Common myeloid progenitor, CD34-positive (primary cell): ENCODE results near the gene ZFYVE9.
A peak's percentile ranks its signal among the peaks of the same experiment; 100 is the strongest.
"Not testable (repeated sequence)": the region's sequence is repeated elsewhere in the genome, so short reads cannot be mapped to it uniquely, and the experiment has no call there.

Experiments
- CTCF ChIA-PET: fragments of 350-600 bp; sonication (Branson Sonifier 250); formaldehyde crosslinking; loops from one replicate; lab custom pipeline; 2021; ENCODE audit warnings: antibody characterized with exemption; lab: Charles Lee
- POLR2A ChIA-PET: fragments of 350-600 bp; sonication (Branson Sonifier 250); formaldehyde crosslinking; loops from one replicate; lab custom pipeline; 2021; ENCODE audit warnings: antibody characterized with exemption; lab: Charles Lee
- DNase-seq, 3 donors: peaks; one replicate each; pipeline versions ENCODE4 v3.0.0 to v3.0.0-alpha.2; 2013
- H3K27ac ChIP-seq, 2 experiments: 1 replicate in 1 of 2; 2 replicates in 1 of 2; pipeline ENCODE4 v1.7.0; 2013; ENCODE audit warnings: inconsistent platforms in 2 of 2, low read length in 2 of 2, mild to moderate bottlenecking in 2 of 2, low read depth in 1 of 2, moderate library complexity in 1 of 2; ENCODE audit not compliant: severe bottlenecking in 2 of 2, insufficient read depth in 1 of 2, poor library complexity in 1 of 2
- H3K27me3 ChIP-seq, 5 experiments: replicated peaks in 2 of 5; 1 replicate in 3 of 5; 2 replicates in 2 of 5; pipeline versions ENCODE4 v1.6.1 to v1.7.0; 2013; ENCODE audit warnings: low read length in 4 of 5, mild to moderate bottlenecking in 2 of 5, moderate library complexity in 2 of 5, inconsistent platforms in 1 of 5; ENCODE audit not compliant: insufficient read depth in 5 of 5, control insufficient read depth in 4 of 5
- H3K36me3 ChIP-seq, 4 experiments: 1 replicate in 2 of 4; 2 replicates in 2 of 4; pipeline versions ENCODE4 v1.6.1 to v1.7.0; 2013; ENCODE audit warnings: low read length in 3 of 4, control low read depth in 1 of 4, mild to moderate bottlenecking in 1 of 4; ENCODE audit not compliant: control insufficient read depth in 4 of 4, insufficient read depth in 4 of 4
- H3K4me1 ChIP-seq, 4 experiments: 1 replicate in 3 of 4; 2 replicates in 1 of 4; pipeline versions ENCODE4 v1.6.1 to v1.7.1; 2013; ENCODE audit warnings: low read length in 3 of 4, mild to moderate bottlenecking in 3 of 4, control low read depth in 1 of 4, inconsistent platforms in 1 of 4, moderate library complexity in 1 of 4; ENCODE audit not compliant: control insufficient read depth in 4 of 4, insufficient read depth in 4 of 4; ENCODE audit errors: control extremely low read depth in 1 of 4
- H3K4me3 ChIP-seq, 7 experiments: 1 replicate in 4 of 7; 2 replicates in 3 of 7; pipeline versions ENCODE4 v1.5.1 to v1.7.0; 2013; ENCODE audit warnings: mild to moderate bottlenecking in 7 of 7, low read length in 6 of 7, moderate library complexity in 6 of 7, inconsistent platforms in 2 of 7, low read depth in 2 of 7, control low read depth in 1 of 7; ENCODE audit not compliant: insufficient read depth in 4 of 7, control insufficient read depth in 1 of 7; ENCODE audit errors: extremely low read depth in 1 of 7
- H3K9me3 ChIP-seq, 5 experiments: 1 replicate in 4 of 5; 2 replicates in 1 of 5; pipeline versions ENCODE4 v1.6.1 to v1.7.1; 2013; ENCODE audit warnings: low read length in 4 of 5, mild to moderate bottlenecking in 2 of 5, inconsistent platforms in 1 of 5, low read depth in 1 of 5, moderate library complexity in 1 of 5; ENCODE audit not compliant: control insufficient read depth in 4 of 5, insufficient read depth in 2 of 5; ENCODE audit errors: control extremely low read depth in 1 of 5
- WGBS: methylation state at CpG from one replicate; pipeline ENCODE4 v1.1.5; 2013; ENCODE audit not compliant: insufficient coverage; 5-methylcytosine and 5-hydroxymethylcytosine counted together

Gene ZFYVE9

GRCh38 chr1:52139817-52140540 lies 1.9 kb upstream of the ZFYVE9 start:
- Histone ChIP-seq H3K36me3 (no peaks in the 10 kb centered on the region), H3K9me3 (no peaks in the 10 kb centered on the region), H3K4me1 (peaks cover 2 to 29% (median 17%) of the 10 kb centered on the region in 4 experiments), H3K27ac (no peak overlapping the region), H3K4me3 (peak overlapping the region in 1 of 7 experiments; percentile 1), H3K27me3 (peaks cover 0 to 8% (median 3%) of the 10 kb centered on the region in 5 experiments)
- peak; percentile 28 to 70 (median 67) for DNase-seq
- ChIA-PET CTCF (interaction anchor here (1.3 kb wide), 1 partner anchor 13 kb away, joined by 6 read pairs; no protein-coding TSS in a partner anchor), POLR2A (no interaction called here)
- WGBS: 93% methylated on average over 4 of the region's 5 CpGs

- no CpG with 5 or more reads among the region's 2 CpGs for WGBS
- H3K27ac ChIP-seq: peak overlapping the region in 1 of 2 experiments; percentile 49
- POLR2A ChIA-PET: interaction anchor here (0.7 kb wide), 2 partner anchors 120 to 181 kb away, joined by 3 to 4 read pairs; no protein-coding TSS in a partner anchor
Measured at GRCh38 chr1:52140633-52141512, 1.0 kb upstream of the ZFYVE9 start.

GRCh38 chr1:52142220-52143183 lies 613 bp downstream of the ZFYVE9 start:
- 3% methylated on average over 58 of the region's 80 CpGs for WGBS
- DNase-seq: peak; percentile 36 to 67 (median 45)
- Histone ChIP-seq H3K4me3 (peak overlapping the region; percentile 55 to 85 (median 77)), H3K4me1 (peaks cover 2 to 29% (median 17%) of the 10 kb centered on the region in 4 experiments), H3K27ac (peak overlapping the region in 1 of 2 experiments; percentile 66), H3K27me3 (peaks cover 0 to 13% (median 8%) of the 10 kb centered on the region in 5 experiments), H3K9me3 (no peaks in the 10 kb centered on the region), H3K36me3 (no peaks in the 10 kb centered on the region)
- ChIA-PET CTCF (interaction anchor here (0.6 to 0.7 kb wide), 2 partner anchors 51 to 154 kb away, joined by 3 read pairs; no protein-coding TSS in a partner anchor), POLR2A (interaction anchor here (0.6 to 0.7 kb wide), 2 partner anchors 206 to 544 kb away, joined by 3 read pairs; no protein-coding TSS in a partner anchor)

More at GRCh38 chr1:52140633-52141512, 1.0 kb upstream of the ZFYVE9 start:
- H3K36me3 ChIP-seq: no peaks in the 10 kb centered on the region
- CTCF ChIA-PET: interaction anchor here (1.3 kb wide), 1 partner anchor 12 kb away, joined by 6 read pairs; no protein-coding TSS in a partner anchor
- DNase-seq: peak; percentile 15 to 61 (median 41)
- H3K27me3 ChIP-seq: peaks cover 0 to 13% (median 8%) of the 10 kb centered on the region in 5 experiments
- peak overlapping the region in 2 of 7 experiments; percentile 78 to 85 for H3K4me3 ChIP-seq
- no peaks in the 10 kb centered on the region for H3K9me3 ChIP-seq
- H3K4me1 ChIP-seq: peaks cover 2 to 29% (median 17%) of the 10 kb centered on the region in 4 experiments

- ChIA-PET CTCF (no interaction called here), POLR2A (no interaction called here)
- H3K9me3 ChIP-seq: no peaks in the 10 kb centered on the region
- no peaks in the 10 kb centered on the region for H3K36me3 ChIP-seq
- no peak for DNase-seq
- peaks cover 2 to 22% (median 14%) of the 10 kb centered on the region in 4 experiments for H3K4me1 ChIP-seq
- H3K4me3 ChIP-seq: no peak overlapping the region
- H3K27ac ChIP-seq: no peak overlapping the region
- H3K27me3 ChIP-seq: peaks cover 0 to 11% (median 8%) of the 10 kb centered on the region in 5 experiments
- 100% methylated on average over 1 of the region's 2 CpGs for WGBS
Measured at GRCh38 chr1:52145137-52145536, 3.2 kb downstream of the ZFYVE9 start.

- not testable (repeated sequence) for H3K4me1 ChIP-seq, DNase-seq
Measured at GRCh38 chr1:52150445-52150844, 8.6 kb downstream of the ZFYVE9 start.

GRCh38 chr1:52150946-52151345 lies 9.1 kb downstream of the ZFYVE9 start:
- POLR2A ChIA-PET: no interaction called here
- CTCF ChIA-PET: interaction anchor here (1.4 kb wide), 1 partner anchor 144 kb away, joined by 3 read pairs; no protein-coding TSS in a partner anchor
- no CpG with 5 or more reads among the region's 1 CpG for WGBS
- Histone ChIP-seq H3K4me1 (no peaks in the 10 kb centered on the region), H3K27ac (no peak overlapping the region), H3K36me3 (no peaks in the 10 kb centered on the region), H3K9me3 (no peaks in the 10 kb centered on the region), H3K4me3 (no peak overlapping the region), H3K27me3 (no peaks in the 10 kb centered on the region)
- no peak for DNase-seq

More at GRCh38 chr1:52150445-52150844, 8.6 kb downstream of the ZFYVE9 start:
- H3K9me3 ChIP-seq, H3K27me3 ChIP-seq, H3K4me3 ChIP-seq, CTCF ChIA-PET, H3K27ac ChIP-seq, POLR2A ChIA-PET, H3K36me3 ChIP-seq: not testable (repeated sequence)
- WGBS: 100% methylated on average over 5 of the region's 11 CpGs
